Stimulated activated CD8-positive, alpha-beta memory T cell treated with anti-CD3 and anti-CD28 coated beads, Interleukin-15, amount 100 ng/mL, for 4 hours (primary cell): Measurements from ENCODE around the gene DFFB.

ENCODE experiments used
- DNase-seq, 2 donors: peaks; one replicate each; pipeline ENCODE4 v3.0.0-alpha.2; 2020; ENCODE audit warnings: low read depth in 2 of 2

DFFB gene

DNA sequence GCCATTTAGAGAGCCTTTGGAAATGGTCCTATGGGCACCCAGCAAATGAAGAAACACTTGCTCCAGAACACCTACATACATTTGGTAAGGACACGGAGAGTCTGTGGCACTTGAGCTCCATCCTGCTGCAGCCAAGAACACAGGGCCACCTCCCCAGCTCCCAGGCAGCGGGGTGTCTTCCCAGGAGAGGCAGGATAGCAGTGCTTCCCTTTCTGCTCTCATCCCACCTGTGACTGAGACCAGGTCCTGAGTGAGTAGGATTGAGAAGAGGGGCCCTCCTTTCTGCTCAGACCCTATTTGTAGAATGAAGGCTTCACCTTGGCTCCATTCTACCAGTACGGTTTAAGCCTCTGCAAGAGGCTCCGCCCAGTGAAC is 38.7 kb downstream of the DFFB start:
- DNase-seq, result no peak

DNA sequence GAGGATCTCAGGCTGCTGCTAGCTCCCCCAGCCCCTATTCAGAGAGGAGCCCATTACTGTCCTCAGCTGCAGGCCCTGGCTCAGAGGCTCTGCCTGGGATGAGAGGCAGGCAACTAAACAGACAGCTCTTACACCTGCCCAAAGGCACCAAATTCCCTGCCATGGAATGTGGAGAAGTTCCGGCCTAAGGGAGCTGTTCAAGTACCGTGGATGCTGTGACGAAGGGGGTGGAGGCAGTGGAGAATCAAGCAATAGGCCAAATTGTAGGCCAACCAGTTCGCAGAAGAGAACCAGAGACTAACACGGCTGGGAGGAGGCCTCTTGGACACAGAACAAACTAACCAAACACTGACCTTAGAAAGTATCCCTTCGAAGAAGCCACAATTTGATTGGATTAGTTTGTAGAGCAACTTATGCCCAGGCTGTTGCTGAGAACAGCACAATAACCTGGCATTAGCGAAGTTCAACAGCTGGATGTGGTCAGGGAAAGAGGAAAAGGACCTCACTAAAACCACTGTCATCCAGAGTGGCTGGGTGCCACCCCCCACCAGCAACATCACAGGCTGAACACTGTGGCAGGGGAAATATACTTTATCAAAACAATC is 39.2 kb downstream of the DFFB start:
- no peak for DNase-seq

DNA sequence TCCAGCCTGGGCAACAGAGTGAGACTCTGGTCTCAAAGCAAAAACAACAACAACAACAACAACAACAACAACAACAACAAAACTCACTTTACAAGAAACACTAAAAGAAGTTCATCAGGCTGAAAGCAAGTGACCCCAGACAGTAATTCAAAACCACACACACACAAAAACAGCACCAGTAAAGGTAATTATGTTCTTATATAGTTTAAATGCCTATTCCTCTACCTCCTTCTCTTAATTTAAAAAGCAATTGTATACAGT is 41.1 kb downstream of the DFFB start:
- DNase-seq, result no peak

DNA sequence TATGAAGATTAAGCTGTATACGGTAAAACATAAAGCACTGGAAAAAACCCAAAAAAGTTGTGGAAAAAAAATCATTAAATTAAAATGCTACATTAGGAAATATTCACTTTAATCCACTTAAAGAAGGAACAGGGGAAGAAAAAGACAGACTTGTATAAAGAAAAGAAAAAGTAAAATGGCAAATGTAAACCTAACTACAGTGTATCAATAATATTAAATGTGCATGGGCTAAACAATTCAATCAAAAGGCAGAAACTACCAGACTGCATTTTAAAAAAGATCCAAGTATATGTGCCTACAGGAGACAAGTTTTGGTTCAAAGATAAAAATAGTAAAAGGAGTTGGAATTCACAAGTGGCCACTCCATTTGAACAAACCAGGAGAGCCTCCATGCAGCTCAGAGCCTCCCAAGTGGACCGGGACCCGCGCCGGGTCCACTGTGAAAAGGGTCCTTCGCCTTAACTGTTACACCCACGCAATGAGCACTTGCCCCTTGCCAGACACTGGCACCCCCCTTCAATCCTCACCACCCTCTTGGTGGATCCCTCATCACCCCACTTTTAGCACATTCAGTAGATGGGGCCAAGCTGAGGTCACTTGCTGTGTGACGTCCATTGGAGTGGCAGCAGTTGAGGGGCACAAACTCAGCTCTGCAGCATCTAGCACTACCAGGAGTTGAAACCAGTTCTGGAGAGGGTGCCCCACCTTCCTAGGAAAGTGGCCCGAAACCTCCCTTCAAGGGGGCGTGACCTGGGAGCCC is 41.9 kb downstream of the DFFB start:
- no peak for DNase-seq

DNA sequence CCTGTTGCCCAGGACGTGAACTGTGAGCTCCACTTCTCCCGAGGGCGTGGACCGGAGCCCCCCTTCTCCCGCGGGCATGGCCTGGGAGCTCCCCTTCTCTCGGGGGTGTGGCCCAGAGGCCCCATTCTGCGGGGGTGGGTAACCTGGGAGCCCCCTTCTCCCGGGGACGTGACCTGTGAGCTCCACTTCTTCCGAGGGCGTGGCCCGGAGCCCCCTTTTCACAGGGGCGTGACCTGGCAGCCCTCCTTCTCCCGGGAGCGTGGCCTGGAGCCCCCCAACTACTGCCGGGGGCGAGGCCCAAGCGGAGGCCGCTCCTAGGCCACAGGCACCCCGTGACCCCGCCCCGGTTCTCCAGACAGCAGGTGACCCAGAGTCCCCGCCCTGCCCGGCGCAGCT is 42.5 kb downstream of the DFFB start:
- DNase-seq, result no peak

DNA sequence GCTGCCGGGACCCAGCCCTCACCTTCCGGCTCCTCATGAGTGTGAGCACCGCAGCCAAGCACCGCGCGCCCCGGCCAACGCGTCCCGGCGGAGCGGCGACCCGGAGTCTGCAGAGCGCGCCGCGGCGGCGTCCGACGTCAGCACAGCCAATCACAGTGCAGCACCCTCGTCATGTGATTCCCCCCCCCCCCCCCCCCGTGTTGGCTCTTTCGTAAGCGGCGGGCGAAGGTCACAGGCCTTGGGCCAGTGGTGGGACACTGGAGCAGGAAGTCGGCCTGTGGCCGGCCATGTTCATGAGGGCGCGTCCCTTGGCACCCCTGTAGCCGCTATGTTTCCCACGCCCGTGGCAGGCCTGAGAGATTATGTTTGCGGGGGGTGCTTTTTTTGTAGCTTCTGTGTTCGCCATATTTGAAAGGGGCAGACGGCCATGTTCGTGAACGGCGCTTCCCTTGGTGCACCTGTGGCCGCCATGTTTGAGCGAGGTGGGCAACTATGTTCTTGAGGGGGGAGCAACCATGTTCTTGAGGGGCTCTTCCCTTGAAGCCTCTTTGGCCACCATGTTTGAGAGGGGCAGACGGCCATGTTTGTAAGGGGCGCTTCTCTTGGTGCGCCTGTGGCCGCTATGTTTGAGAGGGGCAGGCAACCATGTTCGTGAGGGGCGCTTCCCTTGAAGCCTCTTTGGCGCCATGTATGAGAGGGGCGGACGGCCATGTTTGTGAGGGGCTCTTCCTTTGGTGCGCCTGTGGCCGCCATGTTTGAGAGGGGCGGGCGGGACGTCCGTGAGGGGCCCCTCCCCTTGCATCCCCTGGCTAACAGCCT is 43.1 kb downstream of the DFFB start, which contains the start of gene C1orf174:
C1orf174 (minus strand) TSS at position 123 of the 819 bp plus-strand sequence; CDS start at position 37, 86 bp downstream.
- DNase-seq, result peak; percentile 86 to 93

DNA sequence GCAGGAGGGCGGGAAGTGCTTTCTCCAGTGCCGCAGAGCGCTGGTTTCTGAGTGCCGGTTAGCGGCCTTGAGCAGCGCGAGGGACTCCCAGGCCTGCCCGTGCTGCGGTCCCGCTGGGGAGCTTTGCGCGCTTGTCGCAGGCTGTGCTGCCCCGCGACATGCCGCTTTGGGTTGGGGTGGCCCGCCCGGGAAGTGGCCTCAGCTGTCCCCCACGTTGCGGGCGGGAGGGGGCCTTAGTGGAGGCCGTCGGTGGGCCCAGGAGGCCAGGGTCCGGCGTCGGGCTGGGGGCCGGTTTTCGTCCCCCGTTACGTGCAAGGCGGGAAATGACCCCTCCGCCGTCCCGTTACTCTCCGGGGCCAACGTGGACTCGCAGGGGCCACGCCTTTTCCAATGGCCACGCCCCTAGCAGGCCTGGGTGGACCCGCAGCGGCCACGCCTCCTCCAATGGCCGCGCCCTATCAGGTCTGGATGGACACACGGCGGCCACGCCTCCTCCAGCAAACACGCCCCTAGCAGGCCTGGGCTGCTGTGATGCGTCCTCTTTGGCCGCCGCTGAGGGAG is 43.8 kb downstream of the DFFB start:
- DNase-seq, result peak; percentile 68 to 75

DNA sequence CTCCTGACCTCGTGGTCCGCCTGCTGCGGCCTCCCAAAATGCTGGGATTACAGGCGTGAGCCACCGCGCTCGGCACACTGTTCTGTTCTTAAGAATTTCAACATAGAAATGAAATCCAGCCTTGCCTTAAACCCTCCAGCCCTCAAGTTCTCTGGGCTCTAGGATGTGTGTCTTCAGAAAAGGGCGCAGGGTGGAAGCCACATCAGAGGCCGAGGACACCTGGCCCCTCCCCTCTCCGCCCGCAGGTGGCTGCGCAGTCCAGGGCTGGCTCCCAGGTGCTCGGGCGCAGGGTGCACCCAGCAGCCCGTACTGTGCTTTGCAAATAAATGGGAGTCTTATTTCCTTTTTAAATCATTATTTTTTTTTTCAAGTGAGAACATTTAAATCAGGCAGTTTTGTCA is 44.8 kb downstream of the DFFB start:
- no peak for DNase-seq

DNA sequence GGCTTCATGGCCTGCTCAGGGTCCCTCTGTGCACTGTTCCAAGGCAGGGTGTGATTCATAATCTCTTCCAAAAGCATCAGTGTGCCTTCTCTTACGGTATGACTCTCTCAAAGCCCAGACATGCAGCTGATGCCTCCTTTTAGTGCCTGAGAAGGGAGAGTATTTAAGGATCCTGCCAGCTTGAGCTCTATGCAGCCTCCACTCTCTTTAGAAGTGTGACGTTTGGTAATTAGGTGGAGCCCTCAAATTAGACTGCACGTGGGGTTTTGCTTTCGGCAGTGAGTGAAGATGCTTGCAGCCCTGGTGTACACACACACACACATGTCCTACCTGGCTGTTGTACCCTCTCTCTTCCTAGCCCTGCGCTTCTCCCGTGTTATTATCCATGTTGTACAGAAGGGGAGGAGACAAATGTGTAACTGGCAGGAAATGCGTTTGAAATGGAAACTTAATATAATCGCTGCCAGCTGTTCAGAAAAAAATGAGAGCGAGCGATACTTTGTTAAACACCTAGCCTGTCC is 45.4 kb downstream of the DFFB start:
- no peak for DNase-seq

DNA sequence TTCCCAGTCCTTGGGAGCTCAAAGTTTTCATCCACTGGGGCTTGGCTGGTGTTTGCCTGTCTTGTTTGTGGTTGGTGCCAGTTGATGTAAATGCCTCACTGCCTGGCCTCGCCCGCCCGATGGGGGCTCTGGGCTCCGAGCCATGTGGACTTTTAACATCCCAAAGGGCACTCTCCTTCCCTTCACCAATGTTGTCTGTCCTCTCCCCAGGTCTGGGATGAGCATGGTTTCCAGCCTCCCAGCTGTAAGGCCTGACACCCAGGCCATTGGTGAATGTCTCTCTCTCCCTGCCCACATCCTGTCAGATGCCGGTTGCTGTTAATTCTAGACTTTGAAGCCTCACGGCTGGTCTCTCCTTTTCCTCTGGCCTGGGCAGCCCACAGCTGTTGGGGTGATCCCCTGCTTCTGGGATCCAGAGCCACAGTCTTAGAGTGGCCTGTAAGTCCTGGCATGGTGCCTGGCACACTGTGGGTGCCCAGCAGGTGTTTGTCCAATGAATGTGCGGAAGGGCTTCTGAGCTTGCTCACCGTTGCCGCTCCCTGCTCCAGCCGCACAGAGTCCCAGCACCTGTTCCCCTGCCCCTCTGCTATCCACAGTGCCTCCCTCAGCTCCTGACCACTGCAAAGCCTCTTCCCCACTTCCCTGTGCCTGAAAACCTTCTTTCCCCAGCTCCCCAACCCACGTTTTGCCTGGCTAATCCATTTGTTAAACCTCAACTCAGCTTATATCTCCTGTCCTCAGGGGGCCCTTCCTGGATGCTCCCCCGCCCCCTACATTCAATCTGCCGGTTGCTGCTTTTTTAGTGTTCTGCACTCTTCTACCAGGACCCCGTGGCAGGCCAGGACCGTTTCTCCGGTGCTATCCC is 46.1 kb downstream of the DFFB start:
- DNase-seq, result no peak

DNA sequence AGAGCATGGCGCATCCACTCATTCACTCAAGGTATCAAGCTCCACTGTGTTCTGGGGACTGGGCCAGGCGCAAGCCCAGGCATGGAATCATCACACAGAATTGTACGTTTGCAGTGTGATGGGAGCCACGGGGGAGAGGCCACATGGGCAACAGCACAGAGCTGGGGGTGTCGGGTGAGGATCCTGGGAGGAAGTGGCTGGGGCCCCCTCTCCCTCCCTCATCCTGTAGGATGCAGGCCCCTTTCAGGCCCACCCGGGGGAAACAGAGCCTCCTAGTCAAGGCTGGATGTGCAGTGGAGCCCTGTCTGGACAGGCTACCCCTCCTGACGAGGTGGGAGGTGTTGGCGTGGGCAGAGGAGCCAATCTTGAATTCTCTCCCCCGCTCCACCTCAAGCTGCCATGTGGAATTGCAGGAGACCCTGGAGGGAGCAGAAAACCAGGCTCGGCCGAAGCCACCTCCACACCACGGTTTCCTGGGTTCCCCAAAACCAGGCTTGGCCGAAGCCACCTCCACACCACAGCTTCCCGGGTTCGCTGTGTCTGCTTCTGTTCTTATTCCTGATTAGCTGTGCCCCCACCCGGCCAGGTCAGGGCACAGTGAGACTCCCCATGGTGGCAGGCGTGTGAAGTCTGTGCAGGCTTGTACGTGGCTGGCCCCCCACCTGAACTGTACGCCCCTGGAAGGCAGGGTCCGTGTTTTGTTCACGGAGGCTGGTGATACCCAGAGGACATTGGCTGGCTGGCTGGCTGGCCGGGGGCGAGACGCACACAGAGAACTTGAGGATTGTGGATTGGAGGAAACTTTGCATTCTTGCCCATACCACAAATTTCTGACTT is 46.9 kb downstream of the DFFB start:
- DNase-seq, result no peak

DNA sequence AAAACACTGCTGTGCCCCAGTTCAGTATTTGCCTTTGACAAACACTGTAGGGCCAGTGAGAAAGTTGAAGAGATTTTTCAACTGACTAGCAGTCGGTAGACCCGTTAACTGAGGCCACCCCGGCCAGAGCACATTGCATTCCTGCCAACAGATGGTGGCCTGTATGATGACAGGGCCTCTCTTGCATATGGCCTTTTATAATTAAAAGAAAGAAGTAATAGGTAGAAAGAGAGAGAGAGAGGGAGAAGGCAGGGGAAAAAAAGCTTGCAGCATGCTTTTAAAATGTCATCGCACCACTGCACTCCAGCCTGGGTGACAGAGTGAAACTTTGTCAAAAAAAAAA is 47.5 kb downstream of the DFFB start:
- no peak for DNase-seq

DNA sequence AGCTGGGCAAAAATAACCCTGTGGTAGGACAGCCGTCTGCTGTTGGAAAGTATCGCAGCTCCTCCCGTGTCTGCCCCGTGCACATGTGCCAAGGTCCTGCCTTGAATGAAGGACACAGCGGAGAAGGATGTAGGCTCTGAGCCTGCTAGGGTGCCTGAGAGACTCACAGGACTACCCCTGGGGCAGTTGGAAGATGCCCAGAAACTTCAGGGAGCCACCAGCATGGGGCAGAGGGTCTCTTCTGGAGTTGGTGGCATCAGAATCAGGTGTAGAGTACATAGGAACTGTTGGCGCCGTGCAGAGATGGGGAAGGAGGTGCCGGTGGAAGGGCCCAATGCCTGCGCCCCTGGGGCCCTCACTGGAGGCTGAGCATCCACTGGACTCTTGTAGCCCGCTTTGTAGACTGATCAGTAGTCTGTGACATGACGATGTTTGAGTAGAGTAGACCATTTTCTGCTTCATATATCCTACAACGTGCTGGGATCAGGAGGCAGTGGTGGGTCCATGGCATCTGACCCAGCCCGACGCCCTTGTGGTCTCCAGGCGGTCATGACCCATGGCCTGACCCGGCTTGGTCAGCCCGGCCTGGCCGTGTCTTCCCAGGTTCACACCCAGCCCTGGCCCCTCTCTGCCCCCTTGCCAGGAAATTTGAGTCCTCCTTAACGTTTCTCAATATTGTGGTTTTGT is 48.1 kb downstream of the DFFB start:
- DNase-seq, result no peak

DNA sequence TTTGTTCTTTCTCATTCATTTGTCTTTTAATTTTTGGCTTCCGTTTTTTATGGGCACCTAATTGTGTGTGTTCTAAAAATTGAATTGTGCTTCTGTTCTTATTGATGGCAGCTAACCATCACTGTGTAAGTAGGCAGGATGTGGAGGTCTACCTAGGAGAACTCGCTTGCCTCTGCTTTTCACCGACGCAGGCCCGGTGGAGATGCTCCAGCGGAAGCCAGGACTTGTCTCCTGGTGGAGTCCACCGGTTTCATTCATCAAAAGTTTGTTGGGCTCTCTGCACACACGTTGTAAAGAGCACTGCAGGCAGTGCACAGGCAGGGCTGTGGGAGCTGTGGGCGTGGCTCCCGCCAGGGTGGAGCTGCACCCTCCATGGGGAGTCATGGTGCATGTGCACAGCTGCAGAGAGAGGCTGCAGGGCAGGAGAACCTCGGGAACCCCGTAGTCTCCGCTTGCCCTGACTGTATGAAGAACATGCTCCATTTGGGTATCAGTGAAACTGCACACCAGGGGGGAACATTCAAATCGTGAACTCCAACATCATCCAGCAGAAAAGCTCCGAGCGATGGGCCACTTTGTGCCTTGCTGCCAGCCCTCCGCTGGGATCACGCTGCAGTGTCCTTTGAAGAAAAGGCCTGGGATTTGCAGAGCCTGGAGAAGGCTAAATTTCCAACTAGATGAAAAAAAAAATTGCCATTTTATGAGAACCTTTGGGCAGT is 48.8 kb downstream of the DFFB start:
- no peak for DNase-seq

DNA sequence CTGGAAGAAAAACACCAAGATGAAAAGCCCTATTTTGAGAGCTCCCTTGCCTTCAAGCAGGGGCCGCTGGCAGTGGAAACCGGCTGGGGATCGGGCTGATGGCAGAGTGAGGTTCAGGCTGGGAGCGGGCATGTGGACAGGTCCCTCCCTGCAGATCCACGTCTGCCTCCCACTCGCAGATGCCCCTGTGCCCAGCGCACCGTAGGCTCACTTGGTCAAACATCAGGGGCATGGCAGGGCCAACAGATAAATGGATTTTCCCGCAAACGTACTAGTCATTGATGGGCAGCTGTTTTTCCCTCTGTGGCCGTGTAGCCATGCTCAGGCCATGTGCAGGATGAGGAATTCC is 49.4 kb downstream of the DFFB start:
- DNase-seq, result no peak

DNA sequence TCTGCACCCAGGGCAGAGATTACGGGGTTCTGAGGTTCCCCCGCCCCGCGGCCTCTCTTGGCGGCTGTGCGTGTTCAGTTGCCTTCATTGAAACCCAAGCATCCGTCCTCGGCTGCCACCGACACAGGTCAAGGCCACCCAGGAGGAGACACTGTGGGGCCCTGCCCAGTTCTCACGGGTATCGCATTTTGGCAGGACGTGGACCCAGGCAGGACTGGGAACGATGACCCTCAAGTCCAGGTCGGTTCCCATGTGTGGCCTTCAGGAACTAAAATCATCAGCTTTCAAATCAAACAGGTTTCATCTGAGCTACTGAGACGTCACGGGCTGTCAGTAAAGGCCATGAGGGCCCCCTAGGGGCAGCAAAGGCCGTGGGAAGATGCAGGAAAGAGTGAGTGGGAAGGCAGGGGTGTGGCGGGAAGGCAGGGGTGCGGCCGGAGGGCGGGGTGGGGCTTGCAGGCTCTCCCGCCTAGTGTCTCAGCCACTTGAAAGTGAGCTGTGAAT is 49.8 kb downstream of the DFFB start:
- DNase-seq, result no peak

DNA sequence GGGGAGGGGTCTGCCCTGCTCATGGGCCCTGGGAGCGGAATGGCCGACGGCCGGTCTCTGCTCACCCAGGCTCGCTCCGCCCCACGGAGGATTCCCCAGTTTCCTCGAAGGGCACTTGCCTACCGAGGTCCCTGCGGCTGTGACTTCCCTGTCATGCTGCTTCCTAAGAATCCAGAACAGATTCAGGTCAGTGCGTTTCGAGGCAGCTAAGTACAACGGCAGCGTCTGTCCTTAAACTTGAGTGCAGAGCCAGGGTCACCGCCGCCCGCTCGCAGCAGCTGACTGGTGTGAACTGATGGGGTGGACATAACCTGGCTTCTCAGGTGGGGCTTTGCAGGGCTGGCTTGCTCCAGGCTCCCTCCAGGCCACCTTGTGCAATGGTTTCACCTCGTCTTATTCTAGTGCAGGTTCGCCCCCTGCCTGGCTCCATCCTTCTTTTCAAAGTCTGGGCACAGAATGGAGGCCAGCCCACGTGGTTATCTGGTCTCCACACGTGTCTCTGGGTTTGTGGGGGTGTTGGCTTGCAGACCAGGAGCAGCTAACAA is 50.4 kb downstream of the DFFB start:
- no peak for DNase-seq

DNA sequence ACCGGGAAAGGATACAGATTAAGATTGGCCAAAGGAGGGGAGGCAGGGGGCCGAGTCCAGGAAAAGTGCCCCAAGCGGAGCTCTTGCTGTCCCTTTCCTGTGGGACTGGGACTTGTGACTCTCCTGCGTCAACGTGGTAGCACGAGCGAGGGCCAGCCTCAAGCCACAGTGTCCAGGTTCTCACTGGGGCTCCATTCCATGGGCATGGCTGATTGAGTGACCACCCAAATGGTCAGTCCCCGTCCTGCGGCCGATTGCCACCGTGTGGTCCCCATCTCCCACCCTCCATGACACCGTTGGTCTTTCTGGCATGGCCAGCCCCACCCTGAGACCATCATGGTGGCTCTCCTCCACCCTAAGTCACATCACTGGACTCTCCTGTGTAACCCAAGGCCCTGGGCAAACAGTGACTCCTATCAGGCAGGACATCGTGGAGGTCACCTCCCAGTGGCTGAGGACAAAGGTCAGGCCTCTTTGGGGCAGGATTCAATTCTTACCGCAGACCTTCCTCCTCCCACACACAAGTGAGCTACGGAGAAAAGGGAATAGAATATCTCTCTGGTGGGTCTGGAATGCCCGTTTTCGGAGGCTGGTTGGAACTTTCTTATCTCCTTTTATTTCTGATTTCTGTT is 51.7 kb downstream of the DFFB start:
- DNase-seq, result no peak

DNA sequence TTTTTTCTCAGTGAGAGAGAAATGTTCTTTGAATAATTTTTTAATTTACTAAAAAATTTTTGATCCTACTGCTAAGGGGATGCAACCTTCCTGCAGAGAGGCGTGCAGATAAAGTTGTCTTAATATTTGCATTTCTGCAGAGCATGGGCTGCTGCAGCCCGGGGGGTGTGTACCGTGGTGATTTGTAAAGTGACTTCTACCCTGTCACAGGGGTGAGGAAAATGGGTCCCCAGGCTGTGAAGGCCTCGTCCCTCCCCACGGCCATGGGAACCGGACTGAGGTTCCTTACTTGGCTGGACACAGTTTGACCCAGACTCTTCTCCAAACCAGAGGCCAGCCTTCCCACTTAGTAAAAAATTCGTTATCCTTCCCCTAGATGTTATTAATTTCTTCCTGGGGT is 52.3 kb downstream of the DFFB start:
- DNase-seq, result no peak
